ENCODE measurements around the gene CALML4.
"Not testable (repeated sequence)": the region's sequence is repeated elsewhere in the genome, so short reads cannot be mapped to it uniquely, and the experiment has no call there.

The CALML4 gene

GRCh38 chr15:68208136-68208535 lies 3.0 kb upstream of the CALML4 start:
- DNase-seq: no peak

GRCh38 chr15:68207176-68207935 lies 2.2 kb upstream of the CALML4 start:
- no peak for DNase-seq

- no peak for DNase-seq
Measured at GRCh38 chr15:68206711-68207151, 1.6 kb upstream of the CALML4 start.

- no peak for DNase-seq
Measured at GRCh38 chr15:68205954-68206539, 915 bp upstream of the CALML4 start.

- DNase-seq: no peak
Measured at GRCh38 chr15:68205558-68205944, 419 bp upstream of the CALML4 start.

GRCh38 chr15:68204361-68204760 lies 771 bp downstream of the CALML4 start:
- no peak for DNase-seq

- DNase-seq: no peak
Measured at GRCh38 chr15:68203956-68204355, 1.2 kb downstream of the CALML4 start.

- DNase-seq: no peak
Measured at GRCh38 chr15:68203486-68203885, 1.6 kb downstream of the CALML4 start.

- DNase-seq: not testable (repeated sequence)
Measured at GRCh38 chr15:68202994-68203393, 2.1 kb downstream of the CALML4 start.

GRCh38 chr15:68201879-68202261 lies 3.3 kb downstream of the CALML4 start:
- DNase-seq: no peak

GRCh38 chr15:68201153-68201878 lies 3.8 kb downstream of the CALML4 start:
- no peak for DNase-seq

- no peak for DNase-seq
Measured at GRCh38 chr15:68200016-68200861, 4.9 kb downstream of the CALML4 start.

GRCh38 chr15:68199340-68199739 lies 5.8 kb downstream of the CALML4 start:
- no peak for DNase-seq

- DNase-seq: no peak
Measured at GRCh38 chr15:68197661-68198437, 7.3 kb downstream of the CALML4 start.

GRCh38 chr15:68197170-68197492 lies 8.0 kb downstream of the CALML4 start:
- DNase-seq: no peak

- no peak for DNase-seq
Measured at GRCh38 chr15:68196445-68197169, 8.5 kb downstream of the CALML4 start.

GRCh38 chr15:68195336-68196112 lies 9.6 kb downstream of the CALML4 start:
- no peak for DNase-seq

- no peak for DNase-seq
Measured at GRCh38 chr15:68192804-68193486, 12.2 kb downstream of the CALML4 start.

- no peak for DNase-seq
Measured at GRCh38 chr15:68192117-68192516, 13.0 kb downstream of the CALML4 start.

GRCh38 chr15:68191555-68191954 lies 13.6 kb downstream of the CALML4 start:
- no peak for DNase-seq

All from fibroblast of skin of back (primary cell).